ENCODE data around the gene PRSS36.

GRCh38 chr16:31183432-31184428 lies 33.9 kb upstream of the PRSS36 start:
- TF ChIP-seq POLR2AphosphoS5 (IDR thresholded peaks at IDR 0.05; ENCODE audit: low read depth, low read length), result no peak
- TF ChIP-seq TAF1 (IDR thresholded peaks at IDR 0.05; ENCODE audit: borderline replicate concordance, insufficient read depth, low read length), result no peak
- no peak for TF ChIP-seq SIN3A (IDR thresholded peaks at IDR 0.05; ENCODE audit: borderline replicate concordance, insufficient read depth, low read length)
- no peak for TF ChIP-seq REST (IDR thresholded peaks at IDR 0.05; ENCODE audit: insufficient read depth in 1 of 2, low read depth in 2 of 2, low read length in 2 of 2)

Measured in PFSK-1 (cell line).